ENCODE measurements around the gene NUP93.
"Not testable (repeated sequence)": the region's sequence is repeated elsewhere in the genome, so short reads cannot be mapped to it uniquely, and the experiment has no call there.

The NUP93 gene

GRCh38 chr16:56781528-56781961 lies 51.6 kb downstream of the NUP93 start:
- DNase-seq = peak; percentile 16

- no peak for DNase-seq
Measured at GRCh38 chr16:56783344-56783743, 53.4 kb downstream of the NUP93 start.

- no peak for DNase-seq
Measured at GRCh38 chr16:56785317-56785716, 55.4 kb downstream of the NUP93 start.

- no peak for DNase-seq
Measured at GRCh38 chr16:56787167-56787566, 57.2 kb downstream of the NUP93 start.

- no peak for DNase-seq
Measured at GRCh38 chr16:56788435-56788834, 58.5 kb downstream of the NUP93 start.

GRCh38 chr16:56789360-56789759 lies 59.4 kb downstream of the NUP93 start:
- peak; percentile 59 for DNase-seq

- DNase-seq = no peak
Measured at GRCh38 chr16:56792967-56793366, 63.0 kb downstream of the NUP93 start.

GRCh38 chr16:56793492-56793891 lies 63.6 kb downstream of the NUP93 start:
- DNase-seq = no peak

- DNase-seq = no peak
Measured at GRCh38 chr16:56795011-56795410, 65.1 kb downstream of the NUP93 start.

GRCh38 chr16:56797038-56797437 lies 67.1 kb downstream of the NUP93 start:
- DNase-seq = not testable (repeated sequence)

- DNase-seq = no peak
Measured at GRCh38 chr16:56797861-56798260, 67.9 kb downstream of the NUP93 start.

- no peak for DNase-seq
Measured at GRCh38 chr16:56798955-56799354, 69.0 kb downstream of the NUP93 start.

- no peak for DNase-seq
Measured at GRCh38 chr16:56800355-56800754, 70.4 kb downstream of the NUP93 start.

GRCh38 chr16:56801762-56802161 lies 71.8 kb downstream of the NUP93 start:
- no peak for DNase-seq

GRCh38 chr16:56807011-56807675 lies 77.2 kb downstream of the NUP93 start:
- no peak for DNase-seq

- DNase-seq = not testable (repeated sequence)
Measured at GRCh38 chr16:56807676-56808067, 77.7 kb downstream of the NUP93 start.

- no peak for DNase-seq
Measured at GRCh38 chr16:56810954-56811353, 81.0 kb downstream of the NUP93 start.

- DNase-seq = not testable (repeated sequence)
Measured at GRCh38 chr16:56811602-56812001, 81.7 kb downstream of the NUP93 start.

GRCh38 chr16:56812884-56813283 lies 83.0 kb downstream of the NUP93 start:
- DNase-seq = no peak

GRCh38 chr16:56814537-56815432 lies 84.9 kb downstream of the NUP93 start:
- DNase-seq = no peak

- no peak for DNase-seq
Measured at GRCh38 chr16:56815721-56816120, 85.8 kb downstream of the NUP93 start.

- no peak for DNase-seq
Measured at GRCh38 chr16:56817056-56817455, 87.1 kb downstream of the NUP93 start.

GRCh38 chr16:56817938-56818337 lies 88.0 kb downstream of the NUP93 start:
- no peak for DNase-seq

GRCh38 chr16:56823081-56823733 lies 93.3 kb downstream of the NUP93 start:
- no peak for DNase-seq

Measured in NCI-H1694 (cell line).